ENCODE results near the gene GRIK3. TPM values are rescaled to one million over a fixed set of nuclear protein-coding genes. Genes with fewer than 3 reads are reported as not detected.

Gene GRIK3
- total RNA-seq, 2 experiments from 2014 or later = 16.3 to 55.0 TPM

DNA sequence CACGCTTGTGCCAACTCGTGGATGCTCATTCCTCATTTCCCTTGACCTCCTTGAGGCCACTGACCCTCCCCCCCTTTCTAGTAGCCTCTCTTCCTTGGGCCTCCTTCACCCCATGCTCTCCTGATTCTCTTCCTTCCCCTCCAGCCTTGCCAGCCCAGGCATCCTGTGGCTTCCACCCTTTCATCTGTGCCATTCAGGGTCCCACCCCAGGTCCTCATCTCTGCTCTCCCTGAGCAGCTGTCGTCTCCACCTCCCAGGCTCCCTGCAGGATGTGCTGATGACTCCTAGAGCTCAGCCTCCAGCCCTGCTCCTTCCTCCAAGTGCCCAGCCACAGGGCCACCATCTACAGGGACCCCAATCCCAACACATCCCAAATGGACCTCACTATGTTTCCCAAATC is 197.4 kb downstream of the GRIK3 start:
- H3K9me2 ChIP-seq (ENCODE audit: insufficient read depth, low read length) = no peaks in the 10 kb centered on the region
- H3K27ac ChIP-seq (ENCODE audit: low read depth, low read length, poor library complexity, severe bottlenecking) = no peak overlapping the region
- ChIA-PET CTCF (ENCODE audit: unreplicated experiment) (no interaction called here), POLR2A (no interaction called here)
- BruUV-seq (replicated peaks) = no TSS peak
- H4K20me1 ChIP-seq (ENCODE audit: insufficient read depth, low read length) = no peaks in the 10 kb centered on the region
- TF ChIP-seq EZH2phosphoT487 (IDR thresholded peaks at IDR 0.05; ENCODE audit: borderline replicate concordance, low read depth, low read length) = no peak
- TF ChIP-seq, protein P1, sequence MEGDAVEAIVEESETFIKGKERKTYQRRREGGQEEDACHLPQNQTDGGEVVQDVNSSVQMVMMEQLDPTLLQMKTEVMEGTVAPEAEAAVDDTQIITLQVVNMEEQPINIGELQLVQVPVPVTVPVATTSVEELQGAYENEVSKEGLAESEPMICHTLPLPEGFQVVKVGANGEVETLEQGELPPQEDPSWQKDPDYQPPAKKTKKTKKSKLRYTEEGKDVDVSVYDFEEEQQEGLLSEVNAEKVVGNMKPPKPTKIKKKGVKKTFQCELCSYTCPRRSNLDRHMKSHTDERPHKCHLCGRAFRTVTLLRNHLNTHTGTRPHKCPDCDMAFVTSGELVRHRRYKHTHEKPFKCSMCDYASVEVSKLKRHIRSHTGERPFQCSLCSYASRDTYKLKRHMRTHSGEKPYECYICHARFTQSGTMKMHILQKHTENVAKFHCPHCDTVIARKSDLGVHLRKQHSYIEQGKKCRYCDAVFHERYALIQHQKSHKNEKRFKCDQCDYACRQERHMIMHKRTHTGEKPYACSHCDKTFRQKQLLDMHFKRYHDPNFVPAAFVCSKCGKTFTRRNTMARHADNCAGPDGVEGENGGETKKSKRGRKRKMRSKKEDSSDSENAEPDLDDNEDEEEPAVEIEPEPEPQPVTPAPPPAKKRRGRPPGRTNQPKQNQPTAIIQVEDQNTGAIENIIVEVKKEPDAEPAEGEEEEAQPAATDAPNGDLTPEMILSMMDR (conservative IDR thresholded peaks at IDR 0.05; ENCODE audit: low read length) = no peak
- no peaks in the 10 kb centered on the region for H3K4me1 ChIP-seq (ENCODE audit: insufficient read depth, low read length, poor library complexity, severe bottlenecking)
- H2AFZ ChIP-seq (ENCODE audit: low read length) = no peak overlapping the region
- no peaks in the 10 kb centered on the region for H3K79me2 ChIP-seq (ENCODE audit: insufficient read depth, low read depth, low read length)
- H3K9me3 ChIP-seq (ENCODE audit: low read length) = no peaks in the 10 kb centered on the region
- no peaks in the 10 kb centered on the region for H3K36me3 ChIP-seq (ENCODE audit: insufficient read depth, low read length)
- DNase-seq (ENCODE audit: low spot score) = no peak
- intact Hi-C loops (cut with micrococcal nuclease; ENCODE audit: unreplicated experiment) = no loop called here
- H3K4me2 ChIP-seq (ENCODE audit: low read length) = no peak overlapping the region
- H3K4me3 ChIP-seq (ENCODE audit: low read depth, low read length, poor library complexity, severe bottlenecking) = no peak overlapping the region

DNA sequence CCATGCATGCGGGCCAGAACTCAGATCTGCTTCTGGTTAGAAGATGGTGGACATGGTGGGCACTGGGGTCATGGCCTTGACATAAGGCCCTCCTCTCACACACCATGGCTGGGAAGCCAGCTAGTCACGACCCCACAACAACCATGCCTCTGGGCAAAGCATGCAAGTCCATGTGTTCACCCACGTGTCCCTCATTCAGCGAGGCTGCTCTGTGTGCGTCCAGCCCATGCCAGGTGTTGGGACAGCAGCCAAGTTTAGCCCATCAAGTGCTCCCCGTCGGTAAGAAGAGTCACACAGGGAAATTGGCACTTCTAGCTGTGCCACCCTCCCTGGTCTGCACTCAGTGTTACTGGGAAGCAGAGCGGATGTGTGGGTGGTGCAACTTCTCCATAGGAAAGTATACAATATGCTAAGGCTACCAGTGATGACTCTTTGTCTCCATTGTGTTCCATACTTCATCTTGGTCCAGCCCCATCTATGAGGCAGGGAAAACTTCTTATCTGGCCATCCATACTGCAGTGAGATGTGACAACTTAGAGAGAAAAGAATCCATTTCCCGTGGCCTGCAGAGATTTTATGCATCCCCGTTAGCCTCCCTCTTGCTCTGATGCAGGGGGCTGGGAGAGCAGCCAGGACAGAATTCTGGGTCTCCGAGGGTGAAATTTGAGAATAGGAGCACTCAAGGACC is 198.0 kb downstream of the GRIK3 start:
- H3K27ac ChIP-seq (ENCODE audit: low read depth, low read length, poor library complexity, severe bottlenecking) = no peak overlapping the region
- ChIA-PET POLR2A (no interaction called here), CTCF (ENCODE audit: unreplicated experiment) (no interaction called here)
- TF ChIP-seq, protein P1 (conservative IDR thresholded peaks at IDR 0.05; ENCODE audit: low read length) = no peak
- TF ChIP-seq EZH2phosphoT487 (IDR thresholded peaks at IDR 0.05; ENCODE audit: borderline replicate concordance, low read depth, low read length) = no peak
- no TSS peak for BruUV-seq (replicated peaks)
- no peaks in the 10 kb centered on the region for H3K79me2 ChIP-seq (ENCODE audit: insufficient read depth, low read depth, low read length)
- no peaks in the 10 kb centered on the region for H3K4me1 ChIP-seq (ENCODE audit: insufficient read depth, low read length, poor library complexity, severe bottlenecking)
- no peaks in the 10 kb centered on the region for H3K36me3 ChIP-seq (ENCODE audit: insufficient read depth, low read length)
- H3K9me2 ChIP-seq (ENCODE audit: insufficient read depth, low read length) = no peaks in the 10 kb centered on the region
- no peak overlapping the region for H2AFZ ChIP-seq (ENCODE audit: low read length)
- no peak overlapping the region for H3K4me2 ChIP-seq (ENCODE audit: low read length)
- H3K4me3 ChIP-seq (ENCODE audit: low read depth, low read length, poor library complexity, severe bottlenecking) = no peak overlapping the region
- H4K20me1 ChIP-seq (ENCODE audit: insufficient read depth, low read length) = no peaks in the 10 kb centered on the region
- intact Hi-C loops (cut with micrococcal nuclease; ENCODE audit: unreplicated experiment) = no loop called here
- no peak for DNase-seq (ENCODE audit: low spot score)
- H3K9me3 ChIP-seq (ENCODE audit: low read length) = no peaks in the 10 kb centered on the region

DNA sequence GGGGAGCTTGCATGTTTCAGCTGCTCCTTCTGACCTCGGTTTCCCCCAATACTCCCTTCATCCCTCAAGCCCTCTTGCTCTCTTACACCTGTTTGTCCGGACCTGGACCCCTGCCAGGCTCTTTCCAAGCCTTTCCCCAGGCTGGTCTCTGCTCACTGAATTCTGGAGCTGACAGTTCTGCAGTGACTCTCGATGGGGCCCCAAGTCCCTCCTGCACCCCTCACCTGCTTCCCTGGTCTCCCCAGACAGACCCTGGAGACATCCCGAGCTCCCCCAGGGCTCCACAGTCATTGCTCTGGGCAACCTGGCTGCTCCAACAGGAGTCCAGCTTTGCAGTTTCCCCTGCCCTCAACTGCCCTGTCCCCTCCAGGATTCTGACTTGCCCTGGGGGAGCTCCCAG is 198.6 kb downstream of the GRIK3 start:
- TF ChIP-seq, protein P1 (conservative IDR thresholded peaks at IDR 0.05; ENCODE audit: low read length) = no peak
- TF ChIP-seq EZH2phosphoT487 (IDR thresholded peaks at IDR 0.05; ENCODE audit: borderline replicate concordance, low read depth, low read length) = no peak
- CTCF ChIA-PET (ENCODE audit: unreplicated experiment) = no interaction called here
- Histone ChIP-seq H3K79me2 (ENCODE audit: insufficient read depth, low read depth, low read length) (no peaks in the 10 kb centered on the region), H2AFZ (ENCODE audit: low read length) (no peak overlapping the region), H3K4me2 (ENCODE audit: low read length) (no peak overlapping the region), H3K4me1 (ENCODE audit: insufficient read depth, low read length, poor library complexity, severe bottlenecking) (no peaks in the 10 kb centered on the region), H4K20me1 (ENCODE audit: insufficient read depth, low read length) (no peaks in the 10 kb centered on the region), H3K9me2 (ENCODE audit: insufficient read depth, low read length) (no peaks in the 10 kb centered on the region), H3K4me3 (ENCODE audit: low read depth, low read length, poor library complexity, severe bottlenecking) (no peak overlapping the region), H3K27ac (ENCODE audit: low read depth, low read length, poor library complexity, severe bottlenecking) (no peak overlapping the region), H3K9me3 (ENCODE audit: low read length) (no peaks in the 10 kb centered on the region), H3K36me3 (ENCODE audit: insufficient read depth, low read length) (no peaks in the 10 kb centered on the region)
- BruUV-seq (replicated peaks) = no TSS peak
- DNase-seq (ENCODE audit: low spot score) = no peak
- intact Hi-C loops (cut with micrococcal nuclease; ENCODE audit: unreplicated experiment) = no loop called here
- POLR2A ChIA-PET = no interaction called here

Data from OCI-LY7 (cell line).